ENCODE measurements around the gene C2CD3. TPM values are rescaled to one million over a fixed set of nuclear protein-coding genes. Genes with fewer than 3 reads are reported as not detected.

Gene C2CD3
- total and polyA plus RNA-seq, 9 of the 15 experiments (the other 6 are each of a cell fraction or from before 2014, with no cell fraction given), result 4.4 to 20.2 (median 15.4) TPM

- intact Hi-C loops (cut with micrococcal nuclease), result no loop called here
- Histone ChIP-seq H4K20me1 (replicated peaks; ENCODE audit: control insufficient read depth, insufficient read depth, low read length) (no peaks in the 10 kb centered on the region), H3K9me1 (ENCODE audit: control insufficient read depth, insufficient read depth, low read length) (no peaks in the 10 kb centered on the region), H3K4me3 (no peak overlapping the region), H3K9ac (ENCODE audit: insufficient read depth in 1 of 2, low read depth in 2 of 2, low read length in 2 of 2) (no peak overlapping the region), H3K4me1 (replicated peaks in 1 of 2; ENCODE audit: control insufficient read depth in 2 of 2, insufficient read depth in 2 of 2, low read length in 2 of 2) (no peaks in the 10 kb centered on the region; a peak in 1 of 5 replicates), H3K79me2 (ENCODE audit: control insufficient read depth, insufficient read depth, low read length) (no peaks in the 10 kb centered on the region), H3K27ac (ENCODE audit: extremely low read depth, low read depth, low read length) (no peak overlapping the region), H3K4me2 (ENCODE audit: insufficient read depth, low read length) (no peak overlapping the region), H3K36me3 (ENCODE audit: control insufficient read depth, insufficient read depth, low read length) (peaks cover 15% of the 10 kb centered on the region; the same call in 2 of the 3 replicates), H3K9me3 (replicated peaks; ENCODE audit: control insufficient read depth, insufficient read depth, low read depth, low read length) (no peaks in the 10 kb centered on the region; the same call in 1 of the 2 replicates), H3K27me3 (ENCODE audit: control insufficient read depth in 2 of 2, insufficient read depth in 2 of 2, low read length in 2 of 2) (no peaks in the 10 kb centered on the region), H2AFZ (ENCODE audit: low read depth, low read length) (no peak overlapping the region)
- ChIA-PET POLR2A (interaction anchor here (1.9 kb wide), 1 partner anchor 11 kb away, joined by 6 read pairs; no protein-coding TSS in a partner anchor), CTCF (ENCODE audit: low intra/inter-chr PET ratio) (no interaction called here)
- FAIRE-seq (no peak), ATAC-seq (no peak), DNase-seq (ENCODE audit: extremely low read depth in 1 of 4, low spot score in 3 of 4) (no peak)
- in situ Hi-C loops (cut with MboI), result no loop called here
- BruUV-seq (replicated peaks), result no TSS peak
- 86% methylated on average over 12 of the region's 12 CpGs for WGBS (ENCODE audit: insufficient coverage, low coverage, missing lambda C conversion rate)
- no peak for TF ChIP-seq SMAD2 (IDR thresholded peaks at IDR 0.05; ENCODE audit: low read depth, low read length)
- TF ChIP-seq JUNB (CRISPR knock-in tag; conservative IDR thresholded peaks at IDR 0.05), result peak; percentile 80
- TF ChIP-seq E4F1 (CRISPR knock-in tag; IDR thresholded peaks at IDR 0.05; ENCODE audit: borderline replicate concordance), result peak; percentile 74; the same call in 1 of the 2 replicates
- TF ChIP-seq RHOXF2B (CRISPR knock-in tag; conservative IDR thresholded peaks at IDR 0.05), result peak; percentile 88
- TF ChIP-seq ID3 (CRISPR knock-in tag; IDR thresholded peaks at IDR 0.05), result peak; percentile 84
- TF ChIP-seq ID3 (tag; IDR thresholded peaks at IDR 0.05), result no peak
- no peak for TF ChIP-seq MBD1 (CRISPR knock-in tag; IDR thresholded peaks at IDR 0.05)
- TF ChIP-seq PYGO2 (tag; IDR thresholded peaks at IDR 0.05), result no peak
- no peak for TF ChIP-seq HDAC3 (IDR thresholded peaks at IDR 0.05; ENCODE audit: borderline replicate concordance, partially characterized antibody)
- TF ChIP-seq FOXM1 (IDR thresholded peaks at IDR 0.05; ENCODE audit: low read depth), result no peak
- no peak for TF ChIP-seq FOXM1 (CRISPR knock-in tag; IDR thresholded peaks at IDR 0.05; ENCODE audit: low read depth)
- peak; percentile 69; the same call in 1 of the 2 replicates for TF ChIP-seq RFX7 (CRISPR knock-in tag; IDR thresholded peaks at IDR 0.05)
- TF ChIP-seq NR4A1 (CRISPR knock-in tag; IDR thresholded peaks at IDR 0.05), result no peak
- no peak for TF ChIP-seq NR4A1 (tag; IDR thresholded peaks at IDR 0.05)
- TF ChIP-seq DDX20 (tag; IDR thresholded peaks at IDR 0.05; ENCODE audit: low read depth), result 0 out of 2 replicates have a peak, but pooled peaks have one; percentile 28
- TF ChIP-seq, protein P1, sequence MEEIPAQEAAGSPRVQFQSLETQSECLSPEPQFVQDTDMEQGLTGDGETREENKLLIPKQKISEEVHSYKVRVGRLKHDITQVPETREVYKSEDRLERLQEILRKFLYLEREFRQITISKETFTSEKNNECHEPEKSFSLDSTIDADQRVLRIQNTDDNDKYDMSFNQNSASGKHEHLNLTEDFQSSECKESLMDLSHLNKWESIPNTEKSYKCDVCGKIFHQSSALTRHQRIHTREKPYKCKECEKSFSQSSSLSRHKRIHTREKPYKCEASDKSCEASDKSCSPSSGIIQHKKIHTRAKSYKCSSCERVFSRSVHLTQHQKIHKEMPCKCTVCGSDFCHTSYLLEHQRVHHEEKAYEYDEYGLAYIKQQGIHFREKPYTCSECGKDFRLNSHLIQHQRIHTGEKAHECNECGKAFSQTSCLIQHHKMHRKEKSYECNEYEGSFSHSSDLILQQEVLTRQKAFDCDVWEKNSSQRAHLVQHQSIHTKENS (CRISPR knock-in tag; IDR thresholded peaks at IDR 0.05), result peak; percentile 73; the same call in 1 of the 2 replicates
Observed at GRCh38 chr11:74116719-74117118, 54.1 kb downstream of the C2CD3 start.
